GM21526 (cell line): Measurements from ENCODE around the gene ATP2A1.
"Not testable (repeated sequence)": the region's sequence is repeated elsewhere in the genome, so short reads cannot be mapped to it uniquely, and the experiment has no call there.

Source experiments
- ATAC-seq: cut with Tn5 transposase; IDR thresholded peaks from one replicate; pipeline ENCODE4 v1.9.1; 2021; ENCODE audit warnings: moderate library complexity; ENCODE audit not compliant: unreplicated experiment, low FRiP score

Gene ATP2A1

DNA sequence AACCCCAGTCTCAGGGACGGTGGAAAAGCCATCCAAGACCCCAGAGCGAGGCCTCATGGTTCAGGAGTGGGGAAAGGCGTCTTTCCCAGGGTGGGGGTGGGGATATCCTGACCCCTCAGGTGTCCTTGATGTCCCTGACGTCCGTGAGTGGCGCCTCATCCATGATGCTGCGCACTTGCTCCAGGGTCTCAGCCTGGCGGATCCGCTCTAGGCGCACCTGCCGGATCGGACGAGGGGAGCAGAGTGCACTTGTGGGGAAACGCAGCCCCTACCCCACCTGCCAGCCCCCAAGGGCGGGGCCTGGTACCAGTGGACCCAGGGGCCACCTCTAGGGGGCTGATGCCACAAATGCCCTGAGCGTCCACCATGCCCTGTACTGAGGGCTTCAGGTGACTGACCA is 26.5 kb downstream of the ATP2A1 start:
- no peak for ATAC-seq

DNA sequence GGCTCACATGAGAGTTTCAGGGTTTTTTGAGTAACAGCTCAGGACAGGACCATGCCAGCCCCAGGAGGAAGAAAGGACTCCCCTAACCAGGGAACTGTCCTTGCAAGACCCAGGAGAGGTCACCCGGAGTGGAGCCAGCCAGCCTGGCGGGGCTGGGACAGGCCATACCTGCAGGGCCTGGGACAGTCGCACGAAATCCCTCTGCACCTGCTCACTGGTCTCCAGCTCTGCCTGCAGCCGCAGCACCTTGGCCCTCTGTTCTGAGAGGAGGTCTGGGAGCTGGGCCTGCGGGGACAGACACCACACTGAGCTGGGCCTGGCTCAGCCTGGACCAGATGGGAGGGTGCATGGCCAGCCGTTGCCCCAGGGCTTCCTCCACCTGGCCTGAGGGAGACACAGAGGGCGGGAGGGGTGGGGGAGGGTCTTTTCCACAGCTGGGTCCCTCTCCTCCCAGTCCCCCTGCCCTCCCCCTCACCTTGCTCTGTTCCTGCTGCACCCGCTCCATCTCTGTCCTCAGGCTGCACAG is 27.0 kb downstream of the ATP2A1 start:
- ATAC-seq = no peak

DNA sequence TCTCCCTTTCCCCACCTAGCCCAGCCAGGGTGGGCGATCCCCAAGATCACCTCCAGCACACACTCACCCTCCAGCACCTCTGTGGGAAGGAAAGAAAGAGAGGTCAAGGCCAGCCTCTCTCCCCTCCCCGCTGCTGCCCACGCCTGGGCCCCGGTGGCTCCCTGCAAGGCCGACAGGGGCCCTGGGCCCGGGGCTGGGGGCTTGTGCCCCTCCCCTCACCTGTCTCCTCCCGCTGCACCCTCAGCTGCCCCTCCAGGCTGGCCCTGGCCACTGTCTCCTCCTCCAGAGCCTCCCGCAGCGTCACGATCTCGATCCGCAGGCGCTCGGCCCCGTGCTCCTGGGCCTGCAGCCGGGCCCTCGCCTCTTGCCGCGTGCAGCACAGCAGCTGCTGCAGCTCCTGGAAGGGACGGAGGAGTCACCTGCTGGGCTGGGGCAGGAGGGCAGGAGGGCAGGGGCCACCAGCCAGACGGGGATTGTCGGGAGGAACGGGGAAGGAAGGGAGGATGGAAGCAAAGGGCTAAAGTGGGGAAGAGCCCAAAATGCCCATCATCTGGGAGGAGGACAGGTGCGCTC is 27.6 kb downstream of the ATP2A1 start:
- ATAC-seq = no peak

GRCh38 chr16:28910086-28911031 is 32.1 kb downstream of the ATP2A1 start:
- no peak for ATAC-seq

GRCh38 chr16:28912558-28912957 is 34.3 kb downstream of the ATP2A1 start:
- ATAC-seq = no peak

- no peak for ATAC-seq
These were observed 35.8 kb downstream of the ATP2A1 start for GRCh38 chr16:28913946-28914724.

DNA sequence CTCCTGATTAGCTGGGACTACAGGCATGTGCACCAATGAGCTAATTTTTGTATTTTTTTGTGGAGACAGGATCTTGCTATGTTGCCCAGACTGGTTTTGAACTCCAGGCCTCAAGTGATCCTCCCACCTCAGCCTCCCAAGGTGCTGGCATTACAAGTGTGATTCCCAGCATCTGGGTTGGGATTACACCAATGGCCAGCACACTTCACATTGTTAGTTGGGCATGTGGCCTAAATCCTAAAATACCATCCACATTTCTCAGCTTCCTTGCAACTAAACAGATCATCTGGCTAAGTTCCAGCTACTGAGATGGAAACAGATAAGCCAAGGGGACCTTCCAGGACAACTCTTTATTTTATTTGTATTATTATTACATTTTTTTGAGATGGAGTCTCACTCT is 36.9 kb downstream of the ATP2A1 start:
- no peak for ATAC-seq

DNA sequence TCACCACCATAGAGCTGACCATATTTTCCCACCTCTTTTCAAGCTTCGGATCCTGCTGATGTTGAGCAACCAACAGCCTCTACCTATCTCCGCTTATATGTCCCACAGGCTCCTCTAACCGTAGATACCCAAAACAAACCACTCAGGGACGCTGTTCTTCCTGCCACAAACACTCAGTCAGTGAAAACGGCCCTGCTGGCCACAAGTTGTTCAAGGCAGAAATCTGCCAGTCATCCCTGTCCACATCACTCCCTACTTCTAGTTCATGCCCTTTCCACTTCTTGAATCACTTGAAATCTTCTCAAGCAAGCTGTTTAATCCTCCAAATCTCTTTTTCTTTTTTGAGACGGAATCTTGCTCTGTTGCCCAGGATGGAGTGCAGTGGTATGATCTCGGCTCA is 38.8 kb downstream of the ATP2A1 start:
- ATAC-seq = no peak

DNA sequence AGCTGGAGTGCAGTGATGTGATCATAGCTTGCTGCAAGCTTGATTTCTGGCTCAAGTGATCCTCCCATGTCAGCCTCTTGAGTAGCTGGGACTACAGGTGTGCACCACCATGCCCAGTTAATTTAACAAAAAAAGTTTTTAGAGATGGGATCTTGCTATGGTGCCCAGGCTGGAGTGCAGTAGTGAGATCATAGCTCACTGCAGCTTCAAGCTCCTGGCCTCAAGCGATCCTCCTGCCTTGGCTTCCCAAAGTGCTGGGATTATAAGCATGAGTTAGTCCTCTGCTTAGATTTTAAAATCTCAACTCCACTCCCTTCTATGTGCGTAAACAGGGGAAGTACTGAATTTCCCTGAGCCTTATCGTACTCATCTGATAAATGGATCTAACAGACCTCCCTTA is 40.4 kb downstream of the ATP2A1 start:
- no peak for ATAC-seq

GRCh38 chr16:28923231-28923587 is 44.9 kb downstream of the ATP2A1 start:
- ATAC-seq = no peak

DNA sequence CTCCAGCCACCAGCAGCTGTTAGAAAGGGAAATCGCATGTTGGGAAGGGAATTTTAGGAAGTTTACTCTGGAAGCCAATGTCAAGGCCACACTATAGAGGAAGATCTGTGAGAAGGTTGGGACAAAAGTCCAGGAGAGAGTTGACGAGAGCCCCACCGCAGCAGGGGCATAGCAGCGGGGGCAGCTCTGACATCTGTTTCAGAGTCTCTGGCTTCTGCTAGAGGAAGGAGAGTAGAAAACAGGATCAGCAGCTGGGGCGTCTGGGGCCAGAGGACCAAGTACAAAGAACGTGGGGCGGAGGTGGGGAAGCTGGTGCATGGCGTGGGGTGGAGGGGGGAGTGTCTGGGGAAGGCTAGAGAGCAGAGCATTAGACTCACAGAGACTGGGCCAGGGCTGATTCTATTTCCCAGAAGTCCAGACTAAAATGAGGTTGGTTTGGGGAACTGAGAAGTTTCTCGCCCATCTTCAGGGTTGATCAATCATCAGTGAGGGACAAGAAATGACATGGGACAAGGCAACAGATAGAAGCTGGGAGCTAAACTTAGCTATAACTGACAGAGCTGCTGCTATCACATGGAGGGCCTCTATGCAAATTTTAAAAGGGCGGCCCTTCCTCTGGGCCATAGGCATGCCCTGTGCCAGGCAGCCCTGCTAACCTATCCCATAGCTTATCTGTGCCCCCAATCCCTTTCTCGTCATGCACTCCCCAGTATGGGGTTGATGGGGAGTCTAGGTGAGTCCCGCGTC is 45.5 kb downstream of the ATP2A1 start:
- peak; percentile 50 for ATAC-seq

GRCh38 chr16:28924399-28924761 is 46.1 kb downstream of the ATP2A1 start:
- ATAC-seq = no peak

DNA sequence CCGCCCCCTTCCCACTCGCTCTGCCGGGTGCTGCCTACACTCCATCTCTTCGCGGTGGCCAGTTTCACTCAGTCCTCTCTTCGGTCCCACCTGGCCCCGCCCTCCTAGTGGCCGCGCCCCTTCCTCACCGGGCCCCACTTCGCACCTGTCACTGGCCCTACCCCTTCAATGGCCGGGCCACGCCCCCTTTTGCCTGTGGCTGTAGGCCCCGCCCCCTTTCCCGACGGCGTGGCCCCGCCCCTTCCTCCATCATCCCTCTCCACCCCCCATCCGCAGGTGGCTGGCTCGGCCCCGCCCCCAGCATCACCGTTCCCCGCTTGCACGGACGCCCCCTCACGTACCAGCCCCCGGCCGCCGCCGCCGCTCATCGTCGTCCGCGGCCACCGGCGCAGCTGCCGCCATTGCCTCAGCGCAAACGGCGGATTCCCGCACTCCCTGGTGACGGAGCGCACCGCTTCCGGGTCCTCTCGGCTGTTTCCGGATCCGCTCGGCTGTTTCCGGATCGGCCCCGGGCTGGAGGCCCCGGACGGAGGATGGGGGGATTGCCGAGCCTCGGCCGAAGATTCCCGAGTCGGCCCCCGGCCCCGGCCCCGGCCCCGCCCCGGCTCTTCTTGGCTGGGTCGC is 46.6 kb downstream of the ATP2A1 start, which contains the start of gene RABEP2:
Gene RABEP2 (minus strand): TSS at position 477 of the 624 bp plus-strand sequence. CDS start 75 bp downstream, at position 402.
- ATAC-seq = peak; percentile 55

DNA sequence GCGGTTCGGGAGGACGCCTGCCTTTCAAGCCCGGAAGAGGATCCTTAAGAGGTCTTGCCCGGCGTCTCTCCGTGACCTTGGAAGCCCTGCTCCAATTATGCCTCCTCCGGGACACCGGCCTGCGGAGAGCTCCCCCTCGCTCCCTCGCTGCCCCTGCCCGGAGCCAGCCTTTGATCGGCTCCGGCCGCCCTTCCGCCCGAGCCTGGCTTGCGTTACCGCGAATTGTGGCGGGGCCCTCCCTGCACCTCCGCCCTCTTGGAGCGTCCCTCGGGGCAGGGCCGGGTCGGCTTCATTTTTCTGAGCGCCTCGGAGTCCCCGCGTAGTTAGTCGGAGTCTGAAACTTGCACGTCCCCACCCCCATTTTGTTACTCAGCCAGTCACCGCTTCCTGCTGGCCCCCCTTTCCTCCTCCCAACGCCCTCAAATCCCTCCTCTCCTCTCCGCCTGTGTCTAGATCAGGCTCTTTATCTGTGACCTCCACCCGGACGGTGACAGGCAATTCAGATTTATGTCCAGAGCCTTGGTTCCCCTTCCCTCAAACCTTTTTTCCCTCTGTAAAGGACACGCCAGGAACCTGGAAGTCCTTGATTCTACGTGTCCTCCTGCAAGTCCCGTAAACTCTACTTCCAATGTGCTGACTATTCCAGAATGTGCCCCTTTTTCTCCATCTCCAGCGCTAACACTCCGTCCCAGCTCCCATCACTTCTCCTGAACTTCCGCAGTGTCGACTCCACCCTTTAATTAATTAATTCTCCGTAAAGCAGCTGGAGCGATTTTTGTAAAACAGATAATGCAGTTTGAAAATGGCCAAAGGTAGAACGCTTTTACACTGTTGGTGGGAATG is 47.3 kb downstream of the ATP2A1 start:
- ATAC-seq = peak; percentile 24

- ATAC-seq = not testable (repeated sequence)
These were observed 48.0 kb downstream of the ATP2A1 start for GRCh38 chr16:28926284-28926683.

DNA sequence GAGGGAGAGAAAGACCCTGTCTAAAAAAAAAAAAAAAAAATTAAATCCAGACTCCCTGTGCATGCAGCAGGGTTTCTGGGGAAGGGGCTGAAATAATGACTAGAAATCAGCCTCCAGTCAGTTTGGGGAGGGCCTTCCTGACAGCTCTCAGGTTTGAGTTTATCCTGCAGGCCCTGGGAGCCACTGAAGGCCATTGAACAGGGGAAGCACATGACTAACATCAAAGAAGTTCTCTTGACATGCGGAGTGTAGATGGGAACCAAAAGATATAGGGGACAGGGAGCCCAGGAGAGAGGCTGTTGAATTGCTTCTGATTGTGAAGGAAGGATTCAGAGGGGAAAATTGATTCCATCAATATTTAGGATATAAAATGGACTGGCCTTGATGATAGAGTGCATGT is 49.5 kb downstream of the ATP2A1 start:
- ATAC-seq = no peak

GRCh38 chr16:28930203-28930602 is 51.9 kb downstream of the ATP2A1 start:
- no peak for ATAC-seq

DNA sequence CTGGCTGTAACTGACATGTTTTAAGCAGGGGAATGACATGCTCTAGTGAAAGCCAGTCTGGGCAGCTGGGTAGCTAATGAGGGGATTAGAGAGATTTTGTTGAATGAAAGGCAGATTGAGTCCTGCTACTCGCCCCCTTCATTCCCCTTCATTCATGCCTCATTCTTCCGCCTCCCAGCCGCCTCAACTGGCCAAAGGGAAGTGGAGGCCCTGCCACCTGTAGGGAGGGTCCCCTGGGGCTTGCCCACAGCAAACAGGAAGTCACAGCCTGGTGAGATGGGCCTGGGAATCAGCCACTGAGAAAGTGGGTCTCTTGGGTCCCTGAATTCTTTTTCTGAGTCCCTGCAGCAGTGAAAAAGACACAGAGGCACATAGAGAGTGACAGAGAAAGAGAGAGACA is 52.4 kb downstream of the ATP2A1 start:
- ATAC-seq = no peak

DNA sequence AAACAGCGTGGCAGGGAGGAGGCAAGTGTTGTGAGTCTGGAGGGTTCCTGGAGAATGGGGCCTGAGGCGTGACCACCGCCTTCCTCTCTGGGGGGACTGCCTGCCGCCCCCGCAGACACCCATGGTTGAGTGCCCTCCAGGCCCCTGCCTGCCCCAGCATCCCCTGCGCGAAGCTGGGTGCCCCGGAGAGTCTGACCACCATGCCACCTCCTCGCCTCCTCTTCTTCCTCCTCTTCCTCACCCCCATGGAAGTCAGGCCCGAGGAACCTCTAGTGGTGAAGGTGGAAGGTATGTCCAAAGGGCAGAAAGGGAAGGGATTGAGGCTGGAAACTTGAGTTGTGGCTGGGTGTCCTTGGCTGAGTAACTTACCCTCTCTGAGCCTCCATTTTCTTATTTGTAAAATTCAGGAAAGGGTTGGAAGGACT is 53.5 kb downstream of the ATP2A1 start, which contains the start of gene CD19:
Gene CD19 (plus strand): TSS at position 171 of the 425 bp plus-strand sequence. CDS start 30 bp downstream, at position 201.
- ATAC-seq = no peak
